ENCODE results near the gene TLR9.

Gene TLR9

DNA sequence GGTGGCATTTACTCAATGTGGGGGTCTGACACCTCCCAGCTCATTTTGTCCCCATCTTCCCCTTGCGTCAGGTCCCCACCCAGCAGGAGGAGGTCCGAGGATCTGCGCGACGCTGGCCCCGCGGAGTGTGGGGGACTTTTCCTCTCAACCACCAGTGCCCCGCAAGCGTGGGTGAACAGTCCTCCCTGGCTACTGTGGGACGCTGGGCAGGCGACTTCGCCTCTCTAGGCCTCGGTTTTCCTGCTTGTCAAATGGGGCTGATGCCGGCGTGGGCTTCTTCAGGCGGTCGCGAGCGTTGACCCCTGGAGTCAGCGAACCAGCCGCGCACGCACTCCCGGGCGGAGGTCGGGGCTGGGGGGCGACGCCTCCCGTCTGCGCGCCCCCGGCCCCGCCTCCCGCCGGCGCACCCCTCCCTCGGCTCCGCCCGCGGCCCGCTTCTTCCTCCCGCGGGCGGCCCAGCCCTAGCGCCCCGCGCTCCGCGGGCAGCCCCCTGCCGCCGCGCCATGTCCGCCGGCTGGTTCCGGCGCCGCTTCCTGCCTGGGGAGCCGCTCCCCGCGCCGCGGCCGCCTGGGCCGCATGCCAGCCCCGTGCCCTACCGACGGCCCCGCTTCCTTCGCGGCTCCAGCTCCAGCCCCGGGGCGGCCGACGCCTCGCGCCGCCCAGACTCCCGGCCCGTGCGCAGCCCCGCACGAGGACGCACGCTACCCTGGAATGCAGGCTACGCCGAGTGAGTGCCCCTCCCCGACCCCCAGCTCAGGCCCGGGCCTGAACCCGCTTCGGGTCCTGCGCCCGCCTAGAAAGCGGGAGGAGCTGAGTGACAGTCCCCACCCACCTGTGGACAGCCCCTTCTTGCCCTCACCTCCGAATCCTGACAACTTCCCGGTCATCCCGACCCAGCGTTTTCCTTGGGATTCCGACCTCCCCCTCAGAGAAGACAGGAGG is 20.1 kb upstream of the TLR9 start, which contains the start of gene PPM1M:
Gene PPM1M, plus strand, starts transcription at position 438 of the 942 bp plus-strand sequence. Its CDS starts 66 bp downstream, at position 504.
- TF ChIP-seq TAF1 (IDR thresholded peaks at IDR 0.05; ENCODE audit: borderline replicate concordance, low read depth, low read length) (no peak), POLR2AphosphoS5 (IDR thresholded peaks at IDR 0.05; ENCODE audit: low read depth, low read length) (peak; percentile 33; the same call in 1 of the 2 replicates), POLR2A (IDR thresholded peaks at IDR 0.05; ENCODE audit: low read depth, low read length) (0 out of 2 replicates have a peak, but pooled peaks have one; percentile 30)
- peak; percentile 72 for DNase-seq (ENCODE audit: insufficient read length)
- FAIRE-seq = peak; percentile 5

DNA sequence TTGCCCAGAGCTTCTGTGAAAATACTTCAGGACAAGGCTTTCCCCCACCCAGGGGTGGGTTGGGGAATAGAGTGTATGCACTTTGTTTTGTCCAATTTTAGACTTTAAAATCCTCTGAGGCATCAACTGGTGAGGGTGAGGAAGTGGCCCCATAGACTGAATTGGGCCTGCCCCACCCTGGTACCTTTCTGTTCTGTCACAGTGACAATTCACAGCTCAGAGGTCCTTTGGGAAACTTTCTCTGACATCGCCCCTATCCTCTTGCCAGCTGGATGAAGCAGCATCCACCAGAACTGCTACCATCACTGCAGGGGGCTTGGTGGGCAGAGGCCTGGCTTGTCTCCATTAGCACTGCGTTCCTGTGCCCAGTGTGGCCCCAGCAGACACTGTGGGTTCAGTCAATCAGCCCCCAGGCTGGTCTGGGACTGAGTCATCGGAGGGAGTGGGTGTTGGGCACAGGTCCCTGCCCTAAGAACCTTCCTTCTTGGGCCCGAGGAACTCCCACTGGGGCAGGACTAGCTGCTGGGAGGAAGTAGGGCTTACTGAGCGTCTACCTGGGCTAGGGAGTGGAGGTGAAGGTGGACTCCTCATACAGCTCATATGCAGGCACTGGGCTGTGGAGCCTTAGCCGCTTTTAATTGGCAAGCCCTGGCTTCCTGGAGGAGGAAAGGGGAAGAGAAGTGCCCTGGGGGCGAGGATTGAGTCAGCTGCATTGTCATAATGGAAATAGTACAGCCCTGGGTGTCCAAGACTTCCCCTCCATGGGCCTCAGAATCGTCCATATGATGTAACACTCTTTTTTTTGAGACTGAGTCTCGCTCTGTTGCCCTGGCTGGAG is 18.6 kb upstream of the TLR9 start:
- DNase-seq (ENCODE audit: insufficient read length) (peak; percentile 64), FAIRE-seq (peak; percentile 97)
- TF ChIP-seq POLR2AphosphoS5 (IDR thresholded peaks at IDR 0.05; ENCODE audit: low read depth, low read length) (peak; percentile 44; the same call in 1 of the 2 replicates), POLR2A (IDR thresholded peaks at IDR 0.05; ENCODE audit: low read depth, low read length) (peak; percentile 65; the same call in 1 of the 2 replicates), TAF1 (IDR thresholded peaks at IDR 0.05; ENCODE audit: borderline replicate concordance, low read depth, low read length) (0 out of 2 replicates have a peak, but pooled peaks have one; percentile 36)

DNA sequence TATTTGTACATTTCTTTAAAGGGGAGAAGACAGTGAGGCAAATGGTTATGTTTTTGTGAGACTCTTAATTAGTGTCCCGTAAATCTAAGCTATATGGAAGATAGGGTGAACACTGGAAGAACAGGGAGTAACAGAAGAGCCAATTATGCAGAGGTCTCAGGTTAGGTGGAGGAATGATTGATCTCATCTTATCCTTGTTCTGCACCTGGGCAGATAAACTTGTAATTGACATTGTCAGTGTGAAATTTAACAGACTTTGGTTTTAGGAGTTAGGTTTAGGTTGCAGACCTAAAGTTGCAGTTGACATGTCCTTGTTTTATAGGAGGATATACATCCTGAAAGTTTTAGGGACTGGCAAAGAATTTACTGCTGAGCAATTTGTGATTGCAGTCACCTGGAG is 16.6 kb upstream of the TLR9 start:
- DNase-seq (ENCODE audit: insufficient read length) (no peak), FAIRE-seq (no peak)
- no peak for TF ChIP-seq TAF1 (IDR thresholded peaks at IDR 0.05; ENCODE audit: borderline replicate concordance, low read depth, low read length)
- no peak for TF ChIP-seq POLR2A (IDR thresholded peaks at IDR 0.05; ENCODE audit: low read depth, low read length)
- TF ChIP-seq POLR2AphosphoS5 (IDR thresholded peaks at IDR 0.05; ENCODE audit: low read depth, low read length) = no peak

DNA sequence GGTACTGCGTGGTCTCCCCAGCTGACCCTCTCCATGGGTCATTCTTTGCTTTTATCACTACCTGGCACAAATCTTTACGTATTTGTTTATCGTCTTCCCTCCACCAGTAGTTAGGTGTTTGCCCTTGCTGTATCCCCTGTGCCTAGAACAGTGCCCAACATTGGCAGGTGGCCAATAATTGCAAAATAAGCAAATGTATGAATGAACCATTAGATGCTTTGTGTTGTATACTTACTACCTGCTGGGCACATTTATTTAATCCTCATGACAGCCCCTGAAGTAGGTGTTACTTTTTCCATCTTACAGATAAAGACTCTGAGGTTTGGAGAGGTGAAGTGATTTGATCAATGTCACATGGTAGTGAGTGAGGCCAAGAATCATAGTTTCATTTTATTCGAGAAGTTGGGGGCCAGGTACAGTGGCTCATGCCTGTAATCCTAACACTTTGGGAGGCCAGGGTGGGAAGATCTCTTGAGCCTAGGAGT is 15.5 kb upstream of the TLR9 start:
- no peak for DNase-seq (ENCODE audit: insufficient read length)
- TF ChIP-seq POLR2AphosphoS5 (IDR thresholded peaks at IDR 0.05; ENCODE audit: low read depth, low read length) = no peak
- no peak for TF ChIP-seq TAF1 (IDR thresholded peaks at IDR 0.05; ENCODE audit: borderline replicate concordance, low read depth, low read length)
- no peak for TF ChIP-seq POLR2A (IDR thresholded peaks at IDR 0.05; ENCODE audit: low read depth, low read length)
- no peak for FAIRE-seq

DNA sequence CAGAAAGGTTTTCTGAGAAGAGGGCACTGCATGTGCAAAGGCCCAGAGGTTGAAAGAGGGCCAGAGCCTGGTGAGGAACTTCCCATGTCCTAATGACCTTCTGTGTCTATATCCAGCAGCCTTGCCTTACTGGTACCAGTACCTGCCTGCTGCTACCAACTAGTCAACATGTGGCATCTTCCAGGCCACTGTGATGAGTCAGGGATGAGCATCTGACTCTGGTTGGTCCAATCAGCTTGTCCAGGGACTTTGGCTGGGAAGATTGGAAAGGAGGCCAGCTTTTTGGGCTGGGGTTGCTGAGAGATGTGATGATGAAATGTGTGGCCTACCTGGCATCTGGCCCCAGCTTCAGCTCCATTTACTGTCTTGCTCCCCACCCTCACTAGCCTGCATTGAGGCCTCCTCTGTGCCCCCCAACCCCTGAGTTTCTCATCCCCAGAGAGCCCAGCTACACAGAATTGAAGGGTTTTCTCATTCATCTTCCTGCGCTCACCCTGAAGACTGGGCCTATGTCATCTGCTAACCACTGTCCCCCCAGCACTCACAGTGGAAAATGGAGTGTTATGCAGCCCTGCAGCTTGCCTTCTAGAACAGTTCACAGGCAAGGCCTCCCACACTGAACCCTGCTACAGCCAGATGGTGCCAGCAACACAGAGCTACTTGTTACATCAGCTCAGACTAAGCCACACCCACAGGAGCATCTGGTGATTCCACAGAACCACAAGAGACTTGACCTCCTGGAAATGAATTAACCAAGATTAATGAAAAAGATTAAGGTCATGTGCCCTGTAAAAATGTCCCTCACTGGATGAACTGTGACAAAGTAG is 14.8 kb upstream of the TLR9 start:
- DNase-seq (ENCODE audit: insufficient read length) (no peak), FAIRE-seq (peak; percentile 88)

DNA sequence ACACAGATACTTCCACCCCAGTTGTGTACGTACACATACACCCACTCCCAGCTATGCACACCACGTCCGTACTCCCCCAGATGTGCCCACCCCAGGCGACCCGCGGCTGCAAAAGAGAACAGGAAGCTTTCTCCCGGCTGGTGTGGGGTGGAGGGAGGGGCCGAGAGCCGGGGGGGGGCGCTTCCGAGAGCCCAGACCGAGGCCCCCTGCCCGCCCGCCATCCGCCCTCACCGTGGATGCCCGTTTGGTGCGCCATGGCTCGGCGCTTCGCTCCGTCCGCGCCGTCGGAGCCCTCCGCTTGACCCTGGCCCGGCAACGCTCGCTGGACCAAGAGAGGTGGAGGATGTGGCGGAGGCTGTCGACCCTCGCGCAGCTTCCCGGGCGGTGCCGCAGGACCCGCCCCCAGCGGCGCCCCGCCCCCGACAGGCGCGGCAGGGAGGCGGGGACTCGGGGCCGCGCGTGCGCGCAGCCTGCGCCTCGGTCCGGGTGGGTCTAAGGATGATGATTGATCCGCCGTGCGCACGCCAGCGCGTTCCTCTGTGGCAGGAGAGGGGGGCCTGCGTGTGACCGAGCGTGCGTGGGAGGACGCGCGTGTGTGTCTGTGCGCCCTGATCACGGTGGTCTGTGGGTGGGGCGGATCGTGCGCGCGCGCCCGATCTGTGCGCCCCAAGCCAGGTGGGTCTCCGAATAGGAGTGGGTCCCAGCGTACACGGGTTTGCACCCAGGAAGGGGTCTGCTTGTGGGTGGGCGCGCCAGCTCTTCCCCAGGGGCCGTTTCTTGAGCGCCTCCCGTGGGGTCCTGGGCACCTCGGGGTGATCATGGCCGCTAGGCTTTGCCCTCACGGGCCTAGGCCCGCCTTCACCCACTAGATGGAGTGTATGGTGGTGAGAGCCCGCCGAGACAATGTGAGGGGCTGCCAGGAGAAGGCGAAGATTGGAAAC is 13.6 kb upstream of the TLR9 start, which contains the start of gene TWF2:
Gene TWF2, minus strand, starts transcription at position 398 of the 941 bp plus-strand sequence. Its CDS starts 142 bp downstream, at position 256.
- FAIRE-seq = peak; percentile 97
- DNase-seq (ENCODE audit: insufficient read length) = peak; percentile 98
- peak; percentile 43; the same call in 1 of the 2 replicates for TF ChIP-seq TAF1 (IDR thresholded peaks at IDR 0.05; ENCODE audit: borderline replicate concordance, low read depth, low read length)
- peak; percentile 76 for TF ChIP-seq POLR2AphosphoS5 (IDR thresholded peaks at IDR 0.05; ENCODE audit: low read depth, low read length)
- peak; percentile 88 for TF ChIP-seq POLR2A (IDR thresholded peaks at IDR 0.05; ENCODE audit: low read depth, low read length)

More for the DNA sequence above, 14.8 kb upstream of the TLR9 start:
- TF ChIP-seq POLR2A (IDR thresholded peaks at IDR 0.05; ENCODE audit: low read depth, low read length) = no peak
- TF ChIP-seq TAF1 (IDR thresholded peaks at IDR 0.05; ENCODE audit: borderline replicate concordance, low read depth, low read length) = no peak
- TF ChIP-seq POLR2AphosphoS5 (IDR thresholded peaks at IDR 0.05; ENCODE audit: low read depth, low read length) = peak; percentile 41; the same call in 1 of the 2 replicates

DNA sequence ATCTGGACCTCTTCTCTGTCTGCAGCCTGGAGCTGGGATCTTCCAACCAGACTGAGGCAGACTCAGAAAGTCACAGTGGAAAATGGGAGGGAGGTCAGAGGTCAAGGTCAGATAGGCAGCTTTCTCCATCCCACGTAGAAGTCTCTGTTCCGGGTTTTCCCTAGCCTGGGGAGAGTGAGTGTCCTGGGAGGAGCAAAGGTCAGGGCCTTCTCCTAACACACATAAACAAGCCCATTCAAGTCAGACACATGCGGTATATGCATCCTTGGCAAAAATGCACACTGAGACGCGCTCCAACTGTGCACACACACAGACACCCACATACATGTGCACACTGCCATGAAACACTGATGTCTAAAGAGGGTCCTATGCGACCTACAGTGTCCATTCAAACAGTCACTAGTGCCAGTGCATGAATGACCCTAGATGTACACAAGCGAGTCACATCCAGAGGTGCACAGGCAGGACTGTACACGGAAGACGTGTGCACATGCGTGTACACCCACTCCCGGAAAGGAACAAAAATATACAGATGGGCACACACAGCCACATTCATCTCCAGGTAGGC is 12.8 kb upstream of the TLR9 start:
- TF ChIP-seq POLR2AphosphoS5 (IDR thresholded peaks at IDR 0.05; ENCODE audit: low read depth, low read length) = no peak; the same call in 1 of the 2 replicates
- no peak for TF ChIP-seq POLR2A (IDR thresholded peaks at IDR 0.05; ENCODE audit: low read depth, low read length)
- TF ChIP-seq TAF1 (IDR thresholded peaks at IDR 0.05; ENCODE audit: borderline replicate concordance, low read depth, low read length) = no peak
- no peak for DNase-seq (ENCODE audit: insufficient read length)
- FAIRE-seq = no peak

DNA sequence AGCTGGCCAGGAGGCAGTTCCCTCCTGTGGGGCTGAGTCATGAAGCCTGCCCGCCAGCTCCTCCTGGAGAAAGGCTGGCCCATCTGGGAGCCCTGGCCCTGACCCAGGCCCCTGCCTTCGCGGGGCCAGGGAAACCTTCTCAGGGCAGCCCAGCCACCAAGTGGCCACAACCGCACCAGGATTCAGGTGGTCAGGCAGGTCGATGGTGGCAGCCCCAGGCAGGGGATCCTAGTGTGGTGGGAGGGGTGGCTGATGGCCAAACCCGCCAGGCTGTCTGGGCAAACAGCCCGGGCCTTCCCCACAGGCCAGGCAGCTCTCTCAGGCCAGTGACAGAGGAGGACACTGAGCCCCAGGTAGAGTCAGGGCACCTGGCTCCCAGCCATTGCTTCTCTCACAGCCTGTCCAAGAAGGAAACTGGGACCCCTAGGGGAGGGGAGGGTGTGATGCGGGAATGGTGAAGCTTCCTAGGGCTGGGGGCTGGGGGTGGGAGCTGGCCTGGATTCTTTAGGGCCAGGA is 12.3 kb upstream of the TLR9 start:
- no peak for TF ChIP-seq POLR2A (IDR thresholded peaks at IDR 0.05; ENCODE audit: low read depth, low read length)
- TF ChIP-seq POLR2AphosphoS5 (IDR thresholded peaks at IDR 0.05; ENCODE audit: low read depth, low read length) = no peak
- TF ChIP-seq TAF1 (IDR thresholded peaks at IDR 0.05; ENCODE audit: borderline replicate concordance, low read depth, low read length) = no peak
- DNase-seq (ENCODE audit: insufficient read length) = no peak
- no peak for FAIRE-seq

Measured in GM12892 (cell line).